ENCODE data around the gene MDH2. TPM values are rescaled to one million over a fixed set of nuclear protein-coding genes. Genes with fewer than 3 reads are reported as not detected.
A peak's percentile ranks its signal among the peaks of the same experiment; 100 is the strongest.
"Not testable (repeated sequence)": the region's sequence is repeated elsewhere in the genome, so short reads cannot be mapped to it uniquely, and the experiment has no call there.

MDH2 gene
- total RNA-seq, 1 donor = 36.6 TPM

GRCh38 chr7:76106893-76107292 lies 59.0 kb downstream of the MDH2 start:
- Histone ChIP-seq H3K4me3 (ENCODE audit: insufficient read depth, low read length) (no peak overlapping the region), H3K4me2 (ENCODE audit: insufficient read depth, low read length) (no peak overlapping the region), H3K9me3 (ENCODE audit: low read depth, low read length) (no peaks in the 10 kb centered on the region), H3K27ac (ENCODE audit: low read depth, low read length) (no peak overlapping the region), H3K4me1 (ENCODE audit: insufficient read depth, low read length) (peaks cover 13% of the 10 kb centered on the region), H3K36me3 (ENCODE audit: insufficient read depth, low read length) (no peaks in the 10 kb centered on the region), H3K79me2 (ENCODE audit: insufficient read depth, low read length) (no peaks in the 10 kb centered on the region), H3K27me3 (ENCODE audit: insufficient read depth, low read length) (no peaks in the 10 kb centered on the region), H2AFZ (ENCODE audit: low read length) (no peak overlapping the region), H4K20me1 (ENCODE audit: insufficient read depth, low read length) (no peaks in the 10 kb centered on the region)
- DNase-seq (ENCODE audit: insufficient read length, low spot score, missing footprints) = no peak
- TF ChIP-seq, protein P1, sequence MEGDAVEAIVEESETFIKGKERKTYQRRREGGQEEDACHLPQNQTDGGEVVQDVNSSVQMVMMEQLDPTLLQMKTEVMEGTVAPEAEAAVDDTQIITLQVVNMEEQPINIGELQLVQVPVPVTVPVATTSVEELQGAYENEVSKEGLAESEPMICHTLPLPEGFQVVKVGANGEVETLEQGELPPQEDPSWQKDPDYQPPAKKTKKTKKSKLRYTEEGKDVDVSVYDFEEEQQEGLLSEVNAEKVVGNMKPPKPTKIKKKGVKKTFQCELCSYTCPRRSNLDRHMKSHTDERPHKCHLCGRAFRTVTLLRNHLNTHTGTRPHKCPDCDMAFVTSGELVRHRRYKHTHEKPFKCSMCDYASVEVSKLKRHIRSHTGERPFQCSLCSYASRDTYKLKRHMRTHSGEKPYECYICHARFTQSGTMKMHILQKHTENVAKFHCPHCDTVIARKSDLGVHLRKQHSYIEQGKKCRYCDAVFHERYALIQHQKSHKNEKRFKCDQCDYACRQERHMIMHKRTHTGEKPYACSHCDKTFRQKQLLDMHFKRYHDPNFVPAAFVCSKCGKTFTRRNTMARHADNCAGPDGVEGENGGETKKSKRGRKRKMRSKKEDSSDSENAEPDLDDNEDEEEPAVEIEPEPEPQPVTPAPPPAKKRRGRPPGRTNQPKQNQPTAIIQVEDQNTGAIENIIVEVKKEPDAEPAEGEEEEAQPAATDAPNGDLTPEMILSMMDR (IDR thresholded peaks at IDR 0.05; ENCODE audit: extremely low read depth, low read depth, low read length) = no peak

DNA sequence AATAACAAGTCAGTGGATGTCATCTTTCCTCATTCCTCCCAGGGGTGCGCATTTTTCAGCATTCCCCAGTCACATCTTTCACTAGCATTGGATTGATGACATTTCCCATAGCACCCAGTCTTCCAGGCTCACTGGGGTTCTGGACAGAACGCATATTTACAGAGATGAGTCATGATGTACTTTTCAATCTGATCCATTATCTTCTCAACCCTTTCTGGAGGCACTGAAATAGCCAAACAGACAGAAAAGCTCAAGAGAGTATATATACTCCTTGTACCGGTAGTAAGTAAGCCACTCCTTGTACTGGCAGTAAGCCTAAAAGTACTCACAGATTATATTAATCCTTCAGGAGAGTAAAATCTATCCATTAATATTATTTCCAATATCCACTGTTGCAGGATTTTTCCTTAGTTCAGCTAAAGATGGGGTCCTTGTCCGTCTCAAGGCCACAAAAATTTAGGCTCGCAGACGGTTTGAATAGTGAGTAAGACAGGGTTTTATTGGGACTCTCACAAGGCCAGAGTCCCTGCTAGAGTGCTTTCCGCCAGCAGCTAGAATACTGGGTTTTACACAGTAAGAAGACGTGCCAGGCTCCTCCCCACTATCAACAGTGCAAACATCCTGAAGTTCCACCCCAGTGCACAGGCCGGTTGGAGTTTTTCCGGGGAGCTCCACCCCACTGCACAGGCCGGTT lies 60.8 kb downstream of the MDH2 start:
- Histone ChIP-seq H3K4me2 (ENCODE audit: insufficient read depth, low read length) (no peak overlapping the region), H3K9me3 (ENCODE audit: low read depth, low read length) (no peaks in the 10 kb centered on the region), H4K20me1 (ENCODE audit: insufficient read depth, low read length) (no peaks in the 10 kb centered on the region), H3K27ac (ENCODE audit: low read depth, low read length) (peak overlapping the region; percentile 3), H2AFZ (ENCODE audit: low read length) (peak overlapping the region; percentile 28), H3K4me1 (ENCODE audit: insufficient read depth, low read length) (peaks cover 8% of the 10 kb centered on the region), H3K36me3 (ENCODE audit: insufficient read depth, low read length) (no peaks in the 10 kb centered on the region), H3K79me2 (ENCODE audit: insufficient read depth, low read length) (no peaks in the 10 kb centered on the region), H3K4me3 (ENCODE audit: insufficient read depth, low read length) (no peak overlapping the region), H3K27me3 (ENCODE audit: insufficient read depth, low read length) (no peaks in the 10 kb centered on the region)
- TF ChIP-seq, protein P1 (IDR thresholded peaks at IDR 0.05; ENCODE audit: extremely low read depth, low read depth, low read length) = no peak
- DNase-seq (ENCODE audit: insufficient read length, low spot score, missing footprints) = peak; percentile 41

DNA sequence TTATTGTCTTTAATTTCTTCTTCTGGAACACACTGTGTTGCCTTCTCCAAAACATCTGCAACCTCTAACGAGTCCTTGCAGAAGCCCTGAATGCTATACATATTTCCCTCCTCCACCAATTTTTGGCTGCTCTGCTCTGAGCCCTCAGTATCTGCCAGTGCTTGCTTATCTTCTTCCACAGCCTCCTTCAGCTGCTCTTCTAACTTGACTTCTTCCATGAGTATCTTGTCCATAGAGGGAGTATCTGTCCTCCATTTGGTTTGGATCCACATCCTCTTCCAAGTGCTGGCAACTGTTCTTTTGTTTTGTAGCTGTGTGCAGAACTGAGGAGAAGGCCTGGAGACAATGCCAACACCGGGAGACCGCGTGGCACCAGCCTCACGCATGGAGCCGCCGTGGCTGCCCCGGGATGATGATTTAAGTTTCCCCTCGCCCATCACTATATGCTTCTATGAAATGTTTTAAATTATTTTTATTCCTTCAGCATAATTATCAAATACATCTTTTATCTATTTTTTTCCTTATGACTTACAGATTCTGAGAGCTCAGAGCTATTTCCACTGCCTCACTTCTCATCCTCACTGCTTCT lies 65.2 kb downstream of the MDH2 start:
- H3K79me2 ChIP-seq (ENCODE audit: insufficient read depth, low read length); H2AFZ ChIP-seq (ENCODE audit: low read length): not testable (repeated sequence)
- DNase-seq (ENCODE audit: insufficient read length, low spot score, missing footprints) = peak; percentile 36

DNA sequence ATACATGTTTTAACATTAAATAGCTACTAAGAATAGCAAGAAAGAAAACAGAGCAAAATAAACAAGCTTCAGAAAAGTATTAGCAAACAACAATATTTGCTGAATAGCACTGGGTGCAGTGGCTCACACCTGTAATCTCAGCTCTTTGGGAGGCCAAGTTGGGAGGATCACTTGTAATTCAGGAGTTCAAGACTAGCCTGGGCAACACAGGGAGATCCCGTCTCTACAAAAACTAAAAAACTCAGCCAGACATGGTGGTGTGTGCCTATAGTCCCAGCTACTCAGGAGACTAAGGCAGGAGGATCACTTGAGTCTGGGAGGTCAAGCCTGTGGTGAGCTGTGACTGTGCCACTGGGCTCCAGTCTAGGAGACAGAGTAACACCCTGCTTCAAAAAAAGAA lies 66.8 kb downstream of the MDH2 start:
- not testable (repeated sequence) for H3K79me2 ChIP-seq (ENCODE audit: insufficient read depth, low read length); H4K20me1 ChIP-seq (ENCODE audit: insufficient read depth, low read length); DNase-seq (ENCODE audit: insufficient read length, low spot score, missing footprints); H2AFZ ChIP-seq (ENCODE audit: low read length); H3K27me3 ChIP-seq (ENCODE audit: insufficient read depth, low read length); H3K4me2 ChIP-seq (ENCODE audit: insufficient read depth, low read length); H3K4me3 ChIP-seq (ENCODE audit: insufficient read depth, low read length); H3K27ac ChIP-seq (ENCODE audit: low read depth, low read length); H3K9me3 ChIP-seq (ENCODE audit: low read depth, low read length); H3K36me3 ChIP-seq (ENCODE audit: insufficient read depth, low read length); H3K4me1 ChIP-seq (ENCODE audit: insufficient read depth, low read length)

More for the DNA sequence above, 65.2 kb downstream of the MDH2 start:
- H3K4me1 ChIP-seq (ENCODE audit: insufficient read depth, low read length); H3K9me3 ChIP-seq (ENCODE audit: low read depth, low read length); H3K27me3 ChIP-seq (ENCODE audit: insufficient read depth, low read length); H3K4me3 ChIP-seq (ENCODE audit: insufficient read depth, low read length); H3K4me2 ChIP-seq (ENCODE audit: insufficient read depth, low read length); H4K20me1 ChIP-seq (ENCODE audit: insufficient read depth, low read length); H3K36me3 ChIP-seq (ENCODE audit: insufficient read depth, low read length); H3K27ac ChIP-seq (ENCODE audit: low read depth, low read length): not testable (repeated sequence)

Small RNA genes lying within 50 kb of the gene (small RNA-seq; reads per million reads assigned to genes)
- gene RNU6-863P = not detected

Other genes starting within 250 kb of the MDH2 start
- not detected in 2 replicates for gene CCL24, start 234.3 kb upstream of the MDH2 start, total RNA-seq
- 27.4 and 27.5 TPM in 2 replicates for gene RHBDD2, start 169.1 kb upstream of the MDH2 start, total RNA-seq
- 70.4 and 73.1 TPM in 2 replicates for gene POR, start 133.0 kb upstream of the MDH2 start, total RNA-seq
- 25.3 and 32.1 TPM in 2 replicates for gene TMEM120A, start 53.5 kb upstream of the MDH2 start, total RNA-seq
- gene STYXL1, start 106 bp upstream of the MDH2 start, total RNA-seq = 23.9 and 27.7 TPM in 2 replicates
- gene SRRM3, start 153.8 kb downstream of the MDH2 start, total RNA-seq = 0.29 and 0.36 TPM in 2 replicates